Neuronal stem cell (in vitro differentiated cells): Measurements from ENCODE around the gene CAMK1D.

Source experiments
- DNase-seq: peaks from one replicate; pipeline ENCODE4 v3.0.0-alpha.2; 2013; ENCODE audit warnings: low spot score
- H2AFZ ChIP-seq: one replicate; pipeline ENCODE4 v1.6.1; 2013; ENCODE audit warnings: mild to moderate bottlenecking, low read length, inconsistent platforms
- H2AK5ac ChIP-seq: 2 replicates; pipeline ENCODE4 v1.6.1; 2013; ENCODE audit warnings: low read depth, mild to moderate bottlenecking, inconsistent platforms, low read length, moderate library complexity, mixed read lengths
- H2BK120ac ChIP-seq: 2 replicates; pipeline ENCODE4 v1.6.1; 2013; ENCODE audit warnings: low read depth, mild to moderate bottlenecking, inconsistent platforms, low read length, moderate library complexity, mixed read lengths
- H2BK12ac ChIP-seq: one replicate; pipeline ENCODE4 v1.6.1; 2013; ENCODE audit warnings: low read length, inconsistent platforms
- H2BK15ac ChIP-seq: 2 replicates; pipeline ENCODE4 v1.6.1; 2013; ENCODE audit warnings: mild to moderate bottlenecking, low read length, inconsistent platforms, mixed read lengths
- H2BK5ac ChIP-seq: one replicate; pipeline ENCODE4 v1.6.1; 2013; ENCODE audit warnings: inconsistent platforms, mild to moderate bottlenecking, low read length, moderate library complexity
- H3K14ac ChIP-seq: one replicate; pipeline ENCODE4 v1.6.1; 2013; ENCODE audit warnings: low read length, inconsistent platforms
- H3K18ac ChIP-seq: 2 replicates; pipeline ENCODE4 v1.6.1; 2013; ENCODE audit warnings: low read length, inconsistent platforms
- H3K23ac ChIP-seq: 2 replicates; pipeline ENCODE4 v1.6.1; 2013; ENCODE audit warnings: low read depth, mild to moderate bottlenecking, mixed read lengths, low read length, inconsistent platforms; ENCODE audit not compliant: poor library complexity
- H3K27ac ChIP-seq: replicated peaks from 3 replicates; pipeline ENCODE4 v1.5.1; 2013; ENCODE audit warnings: low read length, inconsistent platforms
- H3K27me3 ChIP-seq, 3 experiments: 2 replicates each; pipeline ENCODE4 v1.6.1; 2013; ENCODE audit warnings: low read length in 3 of 3, mild to moderate bottlenecking in 2 of 3, inconsistent platforms in 1 of 3, low read depth in 1 of 3, mixed read lengths in 1 of 3, moderate library complexity in 1 of 3; ENCODE audit not compliant: control insufficient read depth in 3 of 3, insufficient read depth in 3 of 3
- H3K36me3 ChIP-seq, 2 donors: replicated peaks in 1 of 2; 2 replicates each; pipeline ENCODE4 v1.6.1; 2013; ENCODE audit warnings: low read length in 2 of 2; ENCODE audit not compliant: control insufficient read depth in 2 of 2, insufficient read depth in 2 of 2
- H3K4ac ChIP-seq: 2 replicates; pipeline ENCODE4 v1.6.1; 2013; ENCODE audit warnings: inconsistent platforms, mild to moderate bottlenecking, low read length, moderate library complexity
- H3K4me1 ChIP-seq, 2 donors: 1 replicate in 1 of 2; 2 replicates in 1 of 2; pipeline ENCODE4 v1.6.1; 2013; ENCODE audit warnings: low read length in 2 of 2, low read depth in 1 of 2; ENCODE audit not compliant: control insufficient read depth in 2 of 2, insufficient read depth in 1 of 2
- H3K4me2 ChIP-seq: one replicate; pipeline ENCODE4 v1.6.1; 2013; ENCODE audit warnings: mild to moderate bottlenecking, low read length, inconsistent platforms; ENCODE audit not compliant: insufficient read depth, poor library complexity, severe bottlenecking
- H3K4me3 ChIP-seq, 2 donors: 2 replicates each; pipeline ENCODE4 v1.5.1; 2013; ENCODE audit warnings: low read length in 2 of 2, mild to moderate bottlenecking in 2 of 2, inconsistent platforms in 1 of 2, moderate library complexity in 1 of 2
- H3K79me1 ChIP-seq: one replicate; pipeline ENCODE4 v1.6.1; 2013; ENCODE audit warnings: low read depth, mild to moderate bottlenecking, inconsistent platforms, low read length, moderate library complexity
- H3K9ac ChIP-seq: one replicate; pipeline ENCODE4 v1.6.1; 2013; ENCODE audit warnings: mild to moderate bottlenecking, low read depth, low read length, inconsistent platforms; ENCODE audit not compliant: poor library complexity
- H3K9me3 ChIP-seq, 2 donors: replicated peaks in 1 of 2; 2 replicates each; pipeline versions ENCODE3 to v1.6.1; 2013; ENCODE audit warnings: low read length in 2 of 2, mild to moderate bottlenecking in 2 of 2, inconsistent platforms in 1 of 2, low read depth in 1 of 2, mixed read lengths in 1 of 2, moderate library complexity in 1 of 2; ENCODE audit not compliant: control insufficient read depth in 2 of 2, insufficient read depth in 1 of 2
- H4K8ac ChIP-seq: one replicate; pipeline ENCODE4 v1.6.1; 2013; ENCODE audit warnings: low read depth, mild to moderate bottlenecking, inconsistent platforms, low read length, moderate library complexity
- H4K91ac ChIP-seq: one replicate; pipeline ENCODE4 v1.6.1; 2013; ENCODE audit warnings: low read length, low read depth, mild to moderate bottlenecking, inconsistent platforms; ENCODE audit not compliant: poor library complexity
- WGBS, 2 donors: extraction: QIAGEN DNeasy Blood & Tissue Kit; methylation state at CpG; one replicate each; pipeline ENCODE4 v1.1.7; 2013; ENCODE audit warnings: missing lambda C conversion rate in 2 of 2, mixed read lengths in 1 of 2; ENCODE audit not compliant: insufficient read length in 2 of 2, insufficient replicate concordance in 1 of 2; ENCODE audit errors: extremely low coverage in 2 of 2; 5-methylcytosine and 5-hydroxymethylcytosine counted together

Gene CAMK1D

DNA sequence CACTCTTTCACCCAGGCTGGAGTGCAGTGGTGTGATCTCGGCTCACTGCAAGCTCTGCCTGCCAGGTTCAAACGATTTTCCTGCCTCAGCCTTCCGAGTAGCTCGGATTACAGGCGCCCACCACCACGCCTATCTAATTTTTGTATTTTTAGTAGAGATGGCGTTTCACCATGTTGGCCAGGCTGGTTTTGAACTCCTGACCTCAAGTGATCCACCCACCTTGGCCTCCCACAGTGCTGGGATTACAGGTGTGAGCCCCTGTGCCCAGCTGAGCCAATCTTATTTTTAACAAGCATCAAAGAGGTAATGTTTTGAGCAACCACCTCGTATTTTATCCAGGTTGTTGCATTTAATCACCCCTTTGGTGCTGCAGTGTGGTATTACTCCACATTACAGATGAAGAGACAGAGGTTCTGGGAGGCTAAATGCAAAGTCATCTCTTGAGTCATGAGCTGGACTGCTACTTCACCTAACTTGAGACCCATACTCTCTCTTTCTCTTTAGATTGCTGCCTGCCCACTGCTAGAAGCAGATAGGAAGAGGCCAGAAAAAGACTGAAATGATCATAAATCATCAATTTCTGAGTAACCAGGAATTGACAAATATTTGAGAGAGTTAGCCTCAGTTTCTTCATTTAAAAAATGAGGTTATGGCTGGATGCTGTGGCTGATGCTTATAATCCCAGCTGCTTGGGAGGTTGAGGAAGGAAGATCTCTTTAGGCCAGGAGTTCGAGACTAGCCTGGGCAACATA, 116.2 kb downstream of the CAMK1D start:
- Histone ChIP-seq H3K14ac (no peak overlapping the region), H2BK12ac (no peak overlapping the region), H3K4me1 (peaks cover 0 to 10% of the 10 kb centered on the region in 2 donors), H3K9ac (no peak overlapping the region), H2BK120ac (no peak overlapping the region), H2AK5ac (no peak overlapping the region), H3K27me3 (no peaks in the 10 kb centered on the region), H2AFZ (no peak overlapping the region), H2BK15ac (no peak overlapping the region), H3K23ac (no peak overlapping the region), H3K4me2 (no peak overlapping the region), H4K8ac (no peak overlapping the region), H3K36me3 (no peaks in the 10 kb centered on the region), H3K79me1 (no peaks in the 10 kb centered on the region), H3K27ac (no peak overlapping the region), H3K4ac (no peak overlapping the region), H3K18ac (no peak overlapping the region), H2BK5ac (no peak overlapping the region), H4K91ac (no peak overlapping the region), H3K9me3 (no peaks in the 10 kb centered on the region), H3K4me3 (no peak overlapping the region)
- WGBS, 2 donors: no CpG with 5 or more reads among the region's 9 CpGs
- DNase-seq: no peak

DNA sequence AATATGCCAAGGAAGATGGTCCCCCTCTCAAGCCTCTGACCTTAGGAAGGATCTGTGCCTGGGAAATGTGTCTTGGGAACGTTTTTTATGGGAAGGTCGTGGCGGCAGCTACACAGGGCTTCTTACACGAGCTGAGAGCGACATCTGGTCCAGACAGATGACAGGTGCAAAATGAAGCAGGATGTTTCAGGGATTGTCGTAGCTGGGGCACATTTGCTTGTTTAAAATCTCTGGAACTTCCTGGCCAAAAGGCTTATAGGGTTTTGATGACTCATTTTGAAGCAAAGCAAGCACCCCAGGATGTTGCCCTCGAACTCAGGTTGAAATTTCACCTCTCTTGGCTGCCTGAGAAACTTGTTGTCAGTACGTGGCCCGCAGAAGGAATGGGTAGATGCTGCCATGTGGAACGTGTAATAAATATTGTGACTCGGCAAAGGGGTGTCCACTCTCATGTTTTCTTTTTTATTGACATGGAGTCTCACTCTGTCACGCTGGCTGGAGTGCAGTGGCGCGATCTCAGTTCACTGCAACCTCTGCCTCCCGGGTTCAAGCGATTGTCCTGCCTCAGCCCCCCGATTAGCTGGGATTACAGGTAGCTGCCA, 117.5 kb downstream of the CAMK1D start:
- no peak overlapping the region for H3K18ac ChIP-seq
- no peak overlapping the region for H2BK12ac ChIP-seq
- H3K79me1 ChIP-seq: no peaks in the 10 kb centered on the region
- no peak overlapping the region for H2AK5ac ChIP-seq
- H2BK5ac ChIP-seq: no peak overlapping the region
- no peak overlapping the region for H3K4me2 ChIP-seq
- no CpG with 5 or more reads among the region's 17 CpGs for WGBS, 2 donors
- no peak overlapping the region for H2BK15ac ChIP-seq
- no peak overlapping the region for H2BK120ac ChIP-seq
- H3K9ac ChIP-seq: no peak overlapping the region
- no peak overlapping the region for H4K8ac ChIP-seq
- H3K4me3 ChIP-seq: no peak overlapping the region
- no peaks in the 10 kb centered on the region for H3K9me3 ChIP-seq
- H3K27me3 ChIP-seq: no peaks in the 10 kb centered on the region
- no peak overlapping the region for H3K27ac ChIP-seq
- no peaks in the 10 kb centered on the region for H3K36me3 ChIP-seq
- no peak overlapping the region for H3K23ac ChIP-seq
- H3K14ac ChIP-seq: no peak overlapping the region
- no peak overlapping the region for H4K91ac ChIP-seq
- no peak overlapping the region for H3K4ac ChIP-seq
- peaks cover 0 to 12% of the 10 kb centered on the region in 2 donors for H3K4me1 ChIP-seq
- DNase-seq: no peak
- no peak overlapping the region for H2AFZ ChIP-seq

DNA sequence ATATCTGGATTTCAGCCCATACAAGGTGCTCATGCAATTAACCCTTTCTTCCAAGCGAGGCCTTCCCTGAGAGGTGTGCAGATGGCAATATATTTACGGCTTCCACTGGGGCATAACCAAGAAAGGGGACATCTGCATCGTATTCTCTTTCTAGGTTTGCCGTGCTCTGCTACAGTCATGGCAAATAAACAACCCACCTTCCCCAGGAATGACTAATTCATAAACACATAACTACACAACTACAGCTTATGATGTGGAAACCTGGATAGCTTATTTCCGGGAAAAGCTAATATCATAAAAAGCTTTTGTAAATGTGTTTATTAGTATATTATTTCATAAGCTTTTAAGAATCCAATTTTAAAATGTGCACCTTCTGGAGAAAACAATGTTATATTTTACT, 120.0 kb downstream of the CAMK1D start:
- Histone ChIP-seq H2BK5ac (no peak overlapping the region), H4K91ac (no peak overlapping the region), H3K9ac (no peak overlapping the region), H2BK15ac (no peak overlapping the region), H2AFZ (no peak overlapping the region), H3K4me2 (no peak overlapping the region), H2BK12ac (no peak overlapping the region), H3K9me3 (no peaks in the 10 kb centered on the region), H3K4me3 (no peak overlapping the region), H3K27ac (no peak overlapping the region), H3K4me1 (peaks cover 0 to 12% of the 10 kb centered on the region in 2 donors), H3K14ac (no peak overlapping the region), H3K27me3 (no peaks in the 10 kb centered on the region), H2AK5ac (no peak overlapping the region), H4K8ac (no peak overlapping the region), H3K36me3 (no peaks in the 10 kb centered on the region), H3K4ac (no peak overlapping the region), H3K79me1 (no peaks in the 10 kb centered on the region), H3K23ac (no peak overlapping the region), H3K18ac (no peak overlapping the region), H2BK120ac (no peak overlapping the region)
- DNase-seq: no peak
- no CpG with 5 or more reads among the region's 5 CpGs for WGBS, 2 donors

DNA sequence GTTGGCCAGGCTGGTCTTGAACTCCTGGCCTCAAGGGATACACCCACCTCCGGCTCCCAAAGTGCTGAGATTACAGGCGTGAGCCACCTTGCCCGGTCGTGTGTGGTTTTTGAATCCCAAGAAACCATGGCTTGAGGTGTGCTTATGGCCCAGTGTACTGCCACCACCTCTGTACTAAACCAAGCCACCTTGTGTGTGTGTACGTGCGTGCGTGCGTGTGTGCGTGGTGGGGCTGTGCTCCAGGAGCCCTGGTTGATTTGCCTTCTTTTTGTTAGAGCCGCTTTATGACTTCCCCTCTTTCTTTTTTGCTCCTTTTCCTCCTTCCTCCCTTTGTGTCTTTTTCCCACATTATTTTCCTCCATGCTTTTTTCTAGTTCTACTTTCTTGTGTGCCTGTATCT, 121.4 kb downstream of the CAMK1D start:
- no peak for DNase-seq
- H3K27ac ChIP-seq: no peak overlapping the region
- WGBS, 2 donors: no CpG with 5 or more reads among the region's 10 CpGs

More for the DNA sequence above, 121.4 kb downstream of the CAMK1D start:
- no peaks in the 10 kb centered on the region for H3K9me3 ChIP-seq
- no peak overlapping the region for H2BK5ac ChIP-seq
- peaks cover 0 to 12% of the 10 kb centered on the region in 2 donors for H3K4me1 ChIP-seq
- H3K4ac ChIP-seq: no peak overlapping the region
- H3K4me3 ChIP-seq: no peak overlapping the region
- no peak overlapping the region for H3K23ac ChIP-seq
- H3K27me3 ChIP-seq: no peaks in the 10 kb centered on the region
- peak overlapping the region; percentile 79 for H2BK15ac ChIP-seq
- no peak overlapping the region for H3K14ac ChIP-seq
- H4K8ac ChIP-seq: no peak overlapping the region
- no peak overlapping the region for H3K18ac ChIP-seq
- no peak overlapping the region for H3K9ac ChIP-seq
- no peak overlapping the region for H2BK12ac ChIP-seq
- no peak overlapping the region for H4K91ac ChIP-seq
- H2AFZ ChIP-seq: no peak overlapping the region
- no peak overlapping the region for H2BK120ac ChIP-seq
- no peaks in the 10 kb centered on the region for H3K79me1 ChIP-seq
- peak overlapping the region; percentile 40 for H2AK5ac ChIP-seq
- peak overlapping the region; percentile 11 for H3K4me2 ChIP-seq
- H3K36me3 ChIP-seq: no peaks in the 10 kb centered on the region
